ENCODE data around the gene TDRD7.
"Not testable (repeated sequence)": the region's sequence is repeated elsewhere in the genome, so short reads cannot be mapped to it uniquely, and the experiment has no call there.

TDRD7 gene

DNA sequence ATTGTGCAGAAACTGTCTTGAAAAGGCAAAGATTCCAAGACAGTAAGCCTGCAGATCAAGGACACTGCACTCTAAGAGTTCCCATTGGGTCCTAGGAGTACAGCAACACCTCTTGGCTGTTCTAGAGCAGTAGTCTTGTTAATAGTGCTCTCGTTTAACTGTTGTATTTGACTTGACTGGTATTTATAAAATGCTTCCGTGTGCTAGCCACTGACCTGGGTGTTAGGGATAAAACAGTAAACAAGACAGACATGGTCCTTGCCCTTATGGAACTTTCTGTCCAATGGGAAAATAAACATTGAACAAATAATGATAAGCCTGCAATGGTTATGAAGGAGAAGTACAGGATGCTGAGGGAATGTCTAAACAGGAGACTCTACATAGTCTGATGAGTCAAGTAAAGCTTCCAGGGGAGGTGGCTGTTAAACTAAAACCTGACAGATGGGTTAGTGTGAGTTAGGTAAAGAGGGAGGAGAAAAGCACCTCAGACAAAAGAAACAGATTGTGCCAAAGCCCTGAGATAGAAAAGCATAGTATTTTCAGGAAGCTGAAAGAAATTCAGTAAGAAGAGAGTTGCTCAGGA lies 33.3 kb downstream of the TDRD7 start:
- no CpG with 5 or more reads among the region's 2 CpGs for WGBS (ENCODE audit: extremely low coverage, insufficient coverage, low lambda C conversion rate)

GRCh38 chr9:97447001-97447400 lies 35.1 kb downstream of the TDRD7 start:
- Histone ChIP-seq H3K56ac (ENCODE audit: low read length) (no peak overlapping the region), H3K79me1 (ENCODE audit: low read length) (no peaks in the 10 kb centered on the region), H3K4me3 (ENCODE audit: low read length) (no peak overlapping the region), H4K5ac (ENCODE audit: low read length) (no peak overlapping the region), H3K27me3 (ENCODE audit: insufficient read depth, low read length, poor library complexity) (no peaks in the 10 kb centered on the region), H3K27ac (ENCODE audit: low read depth, low read length) (no peak overlapping the region), H2AK5ac (ENCODE audit: low read length) (no peak overlapping the region), H4K8ac (ENCODE audit: low read depth, low read length) (no peak overlapping the region), H3K36me3 (ENCODE audit: control insufficient read depth, insufficient read depth, low read length) (no peaks in the 10 kb centered on the region), H3K4me1 (ENCODE audit: control insufficient read depth, low read depth, low read length) (no peaks in the 10 kb centered on the region), H3K4ac (ENCODE audit: low read depth, low read length) (no peak overlapping the region), H3K23ac (ENCODE audit: low read length) (no peak overlapping the region), H3K9ac (ENCODE audit: low read length) (no peak overlapping the region), H2BK15ac (replicated peaks; ENCODE audit: low read depth) (no peak overlapping the region), H3K18ac (ENCODE audit: low read length) (no peak overlapping the region), H3K4me2 (ENCODE audit: low read length) (no peak overlapping the region), H2BK5ac (ENCODE audit: low read length) (no peak overlapping the region), H2BK120ac (ENCODE audit: low read depth, low read length) (no peak overlapping the region), H3K79me2 (ENCODE audit: control insufficient read depth, insufficient read depth, low read length) (no peaks in the 10 kb centered on the region)
- 100% methylated on average over 3 of the region's 3 CpGs for WGBS (ENCODE audit: extremely low coverage, insufficient coverage, low lambda C conversion rate)
- DNase-seq = no peak

More for the DNA sequence above, 33.3 kb downstream of the TDRD7 start:
- Histone ChIP-seq H3K79me2 (ENCODE audit: control insufficient read depth, insufficient read depth, low read length) (no peaks in the 10 kb centered on the region), H3K27me3 (ENCODE audit: insufficient read depth, low read length, poor library complexity) (no peaks in the 10 kb centered on the region), H3K4me3 (ENCODE audit: low read length) (no peak overlapping the region), H3K36me3 (ENCODE audit: control insufficient read depth, insufficient read depth, low read length) (no peaks in the 10 kb centered on the region), H4K5ac (ENCODE audit: low read length) (no peak overlapping the region), H3K4me1 (ENCODE audit: control insufficient read depth, low read depth, low read length) (no peaks in the 10 kb centered on the region), H3K18ac (ENCODE audit: low read length) (no peak overlapping the region), H3K4ac (ENCODE audit: low read depth, low read length) (no peak overlapping the region), H2BK15ac (replicated peaks; ENCODE audit: low read depth) (no peak overlapping the region), H3K4me2 (ENCODE audit: low read length) (no peak overlapping the region), H4K8ac (ENCODE audit: low read depth, low read length) (no peak overlapping the region), H3K9ac (ENCODE audit: low read length) (no peak overlapping the region), H3K56ac (ENCODE audit: low read length) (no peak overlapping the region), H3K79me1 (ENCODE audit: low read length) (no peaks in the 10 kb centered on the region), H2BK120ac (ENCODE audit: low read depth, low read length) (no peak overlapping the region), H2AK5ac (ENCODE audit: low read length) (no peak overlapping the region), H2BK5ac (ENCODE audit: low read length) (no peak overlapping the region), H3K23ac (ENCODE audit: low read length) (no peak overlapping the region), H3K27ac (ENCODE audit: low read depth, low read length) (no peak overlapping the region)
- no peak for DNase-seq

DNA sequence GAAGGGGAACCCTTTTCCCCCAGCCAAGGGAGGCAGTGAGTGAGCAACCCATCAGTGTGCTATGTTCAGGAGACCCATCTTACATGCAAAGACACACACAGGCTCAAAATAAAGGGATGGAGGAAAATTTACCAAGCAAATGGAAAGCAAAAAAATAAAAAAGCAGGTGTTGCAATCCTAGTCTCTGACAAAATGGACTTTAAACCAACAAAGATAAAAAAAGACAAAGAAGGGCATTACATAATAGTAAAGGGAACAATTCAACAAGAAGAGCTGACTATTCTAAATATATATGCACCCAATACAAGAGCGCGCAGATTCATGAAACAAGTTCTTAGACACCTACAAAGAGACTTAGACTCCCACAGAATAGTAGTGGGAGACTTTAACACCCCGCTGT lies 41.7 kb downstream of the TDRD7 start:
- not testable (repeated sequence) for H2BK5ac ChIP-seq (ENCODE audit: low read length); H3K18ac ChIP-seq (ENCODE audit: low read length); H3K79me1 ChIP-seq (ENCODE audit: low read length); H3K36me3 ChIP-seq (ENCODE audit: control insufficient read depth, insufficient read depth, low read length); H2AK5ac ChIP-seq (ENCODE audit: low read length); H2BK120ac ChIP-seq (ENCODE audit: low read depth, low read length); H3K4me2 ChIP-seq (ENCODE audit: low read length); DNase-seq; H3K4me3 ChIP-seq (ENCODE audit: low read length); H3K79me2 ChIP-seq (ENCODE audit: control insufficient read depth, insufficient read depth, low read length); H3K27me3 ChIP-seq (ENCODE audit: insufficient read depth, low read length, poor library complexity); H4K5ac ChIP-seq (ENCODE audit: low read length); H3K56ac ChIP-seq (ENCODE audit: low read length); H3K9ac ChIP-seq (ENCODE audit: low read length); H4K8ac ChIP-seq (ENCODE audit: low read depth, low read length); H2BK15ac ChIP-seq (replicated peaks; ENCODE audit: low read depth); H3K4me1 ChIP-seq (ENCODE audit: control insufficient read depth, low read depth, low read length); H3K4ac ChIP-seq (ENCODE audit: low read depth, low read length); H3K27ac ChIP-seq (ENCODE audit: low read depth, low read length); H3K23ac ChIP-seq (ENCODE audit: low read length)
- WGBS (ENCODE audit: extremely low coverage, insufficient coverage, low lambda C conversion rate) = no CpG with 5 or more reads among the region's 3 CpGs

DNA sequence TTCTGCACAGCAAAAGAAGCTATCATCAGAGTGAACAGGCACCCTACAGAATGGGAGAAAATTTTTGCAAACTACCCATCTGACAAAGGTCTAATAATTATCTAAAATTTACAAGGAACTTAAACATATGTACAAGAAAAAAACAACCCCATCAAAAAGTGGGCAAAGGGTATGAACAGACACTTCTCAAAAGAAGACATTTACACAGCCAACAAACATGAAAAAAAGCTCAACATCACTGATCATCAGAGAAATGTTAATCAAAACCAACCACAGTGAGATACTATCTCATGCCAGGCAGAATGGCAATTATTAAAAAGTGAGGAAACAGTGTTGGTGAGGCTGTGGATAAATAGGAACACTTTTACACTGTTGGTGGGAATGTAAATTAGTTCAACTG lies 44.9 kb downstream of the TDRD7 start:
- H3K4me1 ChIP-seq (ENCODE audit: control insufficient read depth, low read depth, low read length); H3K36me3 ChIP-seq (ENCODE audit: control insufficient read depth, insufficient read depth, low read length); H3K4ac ChIP-seq (ENCODE audit: low read depth, low read length); H3K79me2 ChIP-seq (ENCODE audit: control insufficient read depth, insufficient read depth, low read length); H3K4me3 ChIP-seq (ENCODE audit: low read length); H3K23ac ChIP-seq (ENCODE audit: low read length); H4K8ac ChIP-seq (ENCODE audit: low read depth, low read length); H2BK15ac ChIP-seq (replicated peaks; ENCODE audit: low read depth); H2BK120ac ChIP-seq (ENCODE audit: low read depth, low read length); DNase-seq; H2BK5ac ChIP-seq (ENCODE audit: low read length); H3K56ac ChIP-seq (ENCODE audit: low read length); H3K9ac ChIP-seq (ENCODE audit: low read length); H3K79me1 ChIP-seq (ENCODE audit: low read length); H3K18ac ChIP-seq (ENCODE audit: low read length); H2AK5ac ChIP-seq (ENCODE audit: low read length); H3K27ac ChIP-seq (ENCODE audit: low read depth, low read length); H4K5ac ChIP-seq (ENCODE audit: low read length); H3K4me2 ChIP-seq (ENCODE audit: low read length); H3K27me3 ChIP-seq (ENCODE audit: insufficient read depth, low read length, poor library complexity): not testable (repeated sequence)

GRCh38 chr9:97459326-97459725 lies 47.4 kb downstream of the TDRD7 start:
- Histone ChIP-seq H3K23ac (ENCODE audit: low read length) (no peak overlapping the region), H3K27me3 (ENCODE audit: insufficient read depth, low read length, poor library complexity) (no peaks in the 10 kb centered on the region), H3K4me3 (ENCODE audit: low read length) (no peak overlapping the region), H4K5ac (ENCODE audit: low read length) (no peak overlapping the region), H2BK15ac (replicated peaks; ENCODE audit: low read depth) (no peak overlapping the region), H2BK5ac (ENCODE audit: low read length) (no peak overlapping the region), H3K4me1 (ENCODE audit: control insufficient read depth, low read depth, low read length) (no peaks in the 10 kb centered on the region), H3K56ac (ENCODE audit: low read length) (no peak overlapping the region), H3K27ac (ENCODE audit: low read depth, low read length) (no peak overlapping the region), H3K4me2 (ENCODE audit: low read length) (no peak overlapping the region), H4K8ac (ENCODE audit: low read depth, low read length) (no peak overlapping the region), H3K18ac (ENCODE audit: low read length) (no peak overlapping the region), H3K9ac (ENCODE audit: low read length) (no peak overlapping the region), H2BK120ac (ENCODE audit: low read depth, low read length) (no peak overlapping the region), H3K4ac (ENCODE audit: low read depth, low read length) (no peak overlapping the region), H3K79me2 (ENCODE audit: control insufficient read depth, insufficient read depth, low read length) (no peaks in the 10 kb centered on the region), H3K79me1 (ENCODE audit: low read length) (no peaks in the 10 kb centered on the region), H2AK5ac (ENCODE audit: low read length) (no peak overlapping the region), H3K36me3 (ENCODE audit: control insufficient read depth, insufficient read depth, low read length) (no peaks in the 10 kb centered on the region)
- DNase-seq = no peak

GRCh38 chr9:97462159-97462558 lies 50.3 kb downstream of the TDRD7 start:
- Histone ChIP-seq H4K8ac (ENCODE audit: low read depth, low read length) (no peak overlapping the region), H2BK5ac (ENCODE audit: low read length) (no peak overlapping the region), H3K56ac (ENCODE audit: low read length) (no peak overlapping the region), H4K5ac (ENCODE audit: low read length) (no peak overlapping the region), H3K79me2 (ENCODE audit: control insufficient read depth, insufficient read depth, low read length) (no peaks in the 10 kb centered on the region), H2AK5ac (ENCODE audit: low read length) (no peak overlapping the region), H3K4ac (ENCODE audit: low read depth, low read length) (no peak overlapping the region), H3K9ac (ENCODE audit: low read length) (no peak overlapping the region), H3K27me3 (ENCODE audit: insufficient read depth, low read length, poor library complexity) (no peaks in the 10 kb centered on the region), H3K27ac (ENCODE audit: low read depth, low read length) (no peak overlapping the region), H3K4me3 (ENCODE audit: low read length) (no peak overlapping the region), H3K36me3 (ENCODE audit: control insufficient read depth, insufficient read depth, low read length) (no peaks in the 10 kb centered on the region), H2BK15ac (replicated peaks; ENCODE audit: low read depth) (no peak overlapping the region), H3K18ac (ENCODE audit: low read length) (no peak overlapping the region), H3K4me2 (ENCODE audit: low read length) (no peak overlapping the region), H2BK120ac (ENCODE audit: low read depth, low read length) (no peak overlapping the region), H3K79me1 (ENCODE audit: low read length) (no peaks in the 10 kb centered on the region), H3K4me1 (ENCODE audit: control insufficient read depth, low read depth, low read length) (peaks cover 2% of the 10 kb centered on the region), H3K23ac (ENCODE audit: low read length) (no peak overlapping the region)
- DNase-seq = no peak
- WGBS (ENCODE audit: extremely low coverage, insufficient coverage, low lambda C conversion rate) = no CpG with 5 or more reads among the region's 3 CpGs
